Measurements from ENCODE around the gene CYP2W1.

DNA sequence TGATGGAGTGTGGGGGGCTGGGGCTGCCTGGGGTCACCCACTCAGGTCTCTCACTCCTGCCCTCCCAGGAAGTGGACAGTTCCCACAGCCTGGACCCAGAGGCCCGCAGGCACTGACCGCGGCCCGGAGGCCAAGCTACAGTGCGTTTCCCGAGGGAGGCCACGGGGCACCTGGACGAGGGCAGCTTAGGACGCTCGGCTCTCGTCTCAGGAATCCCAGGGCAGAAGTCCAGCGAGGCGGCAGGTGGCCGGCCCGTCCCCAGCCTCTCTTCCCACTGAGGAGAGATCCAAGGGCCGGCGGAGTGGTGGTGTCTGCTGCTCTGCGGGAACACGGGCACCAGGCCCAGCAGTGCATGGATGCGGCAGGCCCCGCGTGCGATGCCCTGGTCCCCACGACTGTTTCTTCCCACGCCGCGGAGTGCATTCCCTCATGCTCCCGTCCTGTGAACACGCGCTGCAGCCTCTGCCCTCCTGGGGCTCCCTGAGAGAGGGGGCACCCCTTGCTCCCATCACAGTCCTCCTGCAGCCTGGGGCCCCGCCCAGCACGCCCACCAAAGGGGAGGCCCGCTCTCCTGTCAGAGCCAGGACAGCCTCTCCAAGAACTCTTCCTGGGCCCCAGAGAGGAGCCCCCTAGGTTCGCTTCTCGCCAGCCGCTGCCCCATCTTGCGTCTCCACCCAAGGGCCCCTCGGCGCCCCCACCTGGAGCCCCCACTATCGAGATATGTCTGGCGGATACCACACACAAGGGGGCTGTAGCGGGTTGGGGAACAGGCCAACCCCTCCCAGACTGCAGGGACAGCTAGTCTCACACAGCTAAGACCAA, 37.0 kb downstream of the CYP2W1 start:
- TF ChIP-seq CTCF (IDR thresholded peaks at IDR 0.05) (no peak), POLR2A (IDR thresholded peaks at IDR 0.05) (no peak)

All from transverse colon (tissue), 3 donors.